Measurements from ENCODE around the gene CDH4.
A peak's percentile ranks its signal among the peaks of the same experiment; 100 is the strongest.

CDH4 gene

GRCh38 chr20:61580958-61581824, 329.1 kb downstream of the CDH4 start:
- WGBS, 2 experiments (ENCODE audit: insufficient coverage in 2 of 2): 89 to 90% methylated on average over 14 to 16 of the region's 16 CpGs
- no peaks in the 10 kb centered on the region for H3K9me3 ChIP-seq (ENCODE audit: control insufficient read depth, low read length)
- H3K4me1 ChIP-seq (ENCODE audit: control insufficient read depth, insufficient read depth, low read length, poor library complexity, severe bottlenecking): no peaks in the 10 kb centered on the region

GRCh38 chr20:61581825-61582188, 329.7 kb downstream of the CDH4 start:
- Histone ChIP-seq H3K4me1 (ENCODE audit: control insufficient read depth, insufficient read depth, low read length, poor library complexity, severe bottlenecking) (no peaks in the 10 kb centered on the region), H3K27ac (ENCODE audit: low read depth, low read length, severe bottlenecking) (no peak overlapping the region), H3K36me3 (ENCODE audit: control insufficient read depth, insufficient read depth, low read length) (no peaks in the 10 kb centered on the region), H3K9me3 (ENCODE audit: control insufficient read depth, low read length) (no peaks in the 10 kb centered on the region), H3K4me3 (ENCODE audit: extremely low read depth, insufficient read depth, low read length, poor library complexity, severe bottlenecking) (no peak overlapping the region)
- WGBS, 2 experiments (ENCODE audit: insufficient coverage in 2 of 2): 79 to 88% methylated on average over 13 to 14 of the region's 14 CpGs

More at GRCh38 chr20:61580958-61581824, 329.1 kb downstream of the CDH4 start:
- Histone ChIP-seq H3K4me3 (ENCODE audit: extremely low read depth, insufficient read depth, low read length, poor library complexity, severe bottlenecking) (no peak overlapping the region), H3K36me3 (ENCODE audit: control insufficient read depth, insufficient read depth, low read length) (no peaks in the 10 kb centered on the region), H3K27ac (ENCODE audit: low read depth, low read length, severe bottlenecking) (no peak overlapping the region)

- Histone ChIP-seq H3K9me3 (ENCODE audit: control insufficient read depth, low read length) (no peaks in the 10 kb centered on the region), H3K4me1 (ENCODE audit: control insufficient read depth, insufficient read depth, low read length, poor library complexity, severe bottlenecking) (peaks cover 2% of the 10 kb centered on the region), H3K36me3 (ENCODE audit: control insufficient read depth, insufficient read depth, low read length) (no peaks in the 10 kb centered on the region), H3K4me3 (ENCODE audit: extremely low read depth, insufficient read depth, low read length, poor library complexity, severe bottlenecking) (no peak overlapping the region), H3K27ac (ENCODE audit: low read depth, low read length, severe bottlenecking) (no peak overlapping the region)
- WGBS, 2 experiments (ENCODE audit: insufficient coverage in 2 of 2): 85 to 93% methylated on average over 14 to 15 of the region's 15 CpGs
Measured at GRCh38 chr20:61582196-61582923, 330.3 kb downstream of the CDH4 start.

- H3K9me3 ChIP-seq (ENCODE audit: control insufficient read depth, low read length): no peaks in the 10 kb centered on the region
- H3K27ac ChIP-seq (ENCODE audit: low read depth, low read length, severe bottlenecking): no peak overlapping the region
- no peaks in the 10 kb centered on the region for H3K36me3 ChIP-seq (ENCODE audit: control insufficient read depth, insufficient read depth, low read length)
- H3K4me3 ChIP-seq (ENCODE audit: extremely low read depth, insufficient read depth, low read length, poor library complexity, severe bottlenecking): no peak overlapping the region
- 94 to 97% methylated on average over 5 to 9 of the region's 9 CpGs for WGBS, 2 experiments (ENCODE audit: insufficient coverage in 2 of 2)
- peaks cover 9% of the 10 kb centered on the region for H3K4me1 ChIP-seq (ENCODE audit: control insufficient read depth, insufficient read depth, low read length, poor library complexity, severe bottlenecking)
Measured at GRCh38 chr20:61583356-61583755, 331.3 kb downstream of the CDH4 start.

DNA sequence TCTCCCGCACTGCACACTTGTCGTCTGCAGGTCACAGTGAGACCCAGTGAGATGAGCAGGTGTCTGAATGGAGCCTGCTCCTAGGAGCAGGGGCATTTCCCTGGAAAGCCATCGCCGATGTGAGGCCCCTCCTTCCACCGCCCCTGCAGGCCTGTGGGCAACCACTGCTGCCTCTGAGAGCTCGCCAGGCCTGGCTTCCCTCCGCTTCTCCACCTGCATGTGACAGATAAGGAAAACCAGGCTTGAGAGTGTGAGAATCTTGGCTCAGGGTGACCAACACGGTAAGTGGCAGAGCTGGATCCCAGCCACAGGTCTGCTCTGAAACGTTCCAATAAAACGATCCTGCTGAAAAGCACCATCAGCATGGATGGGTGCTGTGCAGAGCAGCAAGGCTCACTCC, 332.8 kb downstream of the CDH4 start:
- no peak overlapping the region for H3K27ac ChIP-seq (ENCODE audit: low read depth, low read length, severe bottlenecking)
- no peaks in the 10 kb centered on the region for H3K36me3 ChIP-seq (ENCODE audit: control insufficient read depth, insufficient read depth, low read length)
- no peaks in the 10 kb centered on the region for H3K9me3 ChIP-seq (ENCODE audit: control insufficient read depth, low read length)
- H3K4me3 ChIP-seq (ENCODE audit: extremely low read depth, insufficient read depth, low read length, poor library complexity, severe bottlenecking): no peak overlapping the region
- peaks cover 22% of the 10 kb centered on the region for H3K4me1 ChIP-seq (ENCODE audit: control insufficient read depth, insufficient read depth, low read length, poor library complexity, severe bottlenecking)
- 63 to 80% methylated on average over 8 to 10 of the region's 10 CpGs for WGBS, 2 experiments (ENCODE audit: insufficient coverage in 2 of 2)

- H3K9me3 ChIP-seq (ENCODE audit: control insufficient read depth, low read length): no peaks in the 10 kb centered on the region
- H3K27ac ChIP-seq (ENCODE audit: low read depth, low read length, severe bottlenecking): no peak overlapping the region
- H3K4me3 ChIP-seq (ENCODE audit: extremely low read depth, insufficient read depth, low read length, poor library complexity, severe bottlenecking): no peak overlapping the region
- no peaks in the 10 kb centered on the region for H3K36me3 ChIP-seq (ENCODE audit: control insufficient read depth, insufficient read depth, low read length)
- 96 to 97% methylated on average over 2 of the region's 2 CpGs for WGBS, 2 experiments (ENCODE audit: insufficient coverage in 2 of 2)
- peaks cover 30% of the 10 kb centered on the region for H3K4me1 ChIP-seq (ENCODE audit: control insufficient read depth, insufficient read depth, low read length, poor library complexity, severe bottlenecking)
Measured at GRCh38 chr20:61585764-61586163, 333.7 kb downstream of the CDH4 start.

DNA sequence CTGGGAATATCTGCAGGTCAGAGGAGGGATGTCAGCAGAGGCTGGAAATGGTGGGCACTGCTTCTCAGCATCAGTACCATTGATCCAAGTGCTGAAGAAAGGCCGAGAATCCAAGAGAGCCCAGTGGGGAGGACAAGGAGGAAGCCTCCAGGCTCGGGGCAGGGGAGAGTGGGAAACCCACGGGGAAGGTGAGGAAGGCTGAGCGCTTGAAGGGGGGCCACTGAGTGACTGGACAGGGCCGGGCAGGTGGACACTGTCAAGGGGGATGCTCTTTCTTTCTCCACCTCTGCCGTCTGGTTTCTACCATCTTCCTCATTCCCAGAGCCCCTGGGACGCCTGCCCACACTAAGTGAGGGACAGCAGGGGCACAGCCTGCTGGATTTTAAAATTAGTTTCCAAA, 335.0 kb downstream of the CDH4 start:
- Histone ChIP-seq H3K4me3 (ENCODE audit: extremely low read depth, insufficient read depth, low read length, poor library complexity, severe bottlenecking) (no peak overlapping the region), H3K9me3 (ENCODE audit: control insufficient read depth, low read length) (peaks cover 8% of the 10 kb centered on the region), H3K36me3 (ENCODE audit: control insufficient read depth, insufficient read depth, low read length) (no peaks in the 10 kb centered on the region), H3K27ac (ENCODE audit: low read depth, low read length, severe bottlenecking) (no peak overlapping the region), H3K4me1 (ENCODE audit: control insufficient read depth, insufficient read depth, low read length, poor library complexity, severe bottlenecking) (peaks cover 30% of the 10 kb centered on the region)
- WGBS, 2 experiments (ENCODE audit: insufficient coverage in 2 of 2): 91 to 100% methylated on average over 6 to 7 of the region's 7 CpGs

DNA sequence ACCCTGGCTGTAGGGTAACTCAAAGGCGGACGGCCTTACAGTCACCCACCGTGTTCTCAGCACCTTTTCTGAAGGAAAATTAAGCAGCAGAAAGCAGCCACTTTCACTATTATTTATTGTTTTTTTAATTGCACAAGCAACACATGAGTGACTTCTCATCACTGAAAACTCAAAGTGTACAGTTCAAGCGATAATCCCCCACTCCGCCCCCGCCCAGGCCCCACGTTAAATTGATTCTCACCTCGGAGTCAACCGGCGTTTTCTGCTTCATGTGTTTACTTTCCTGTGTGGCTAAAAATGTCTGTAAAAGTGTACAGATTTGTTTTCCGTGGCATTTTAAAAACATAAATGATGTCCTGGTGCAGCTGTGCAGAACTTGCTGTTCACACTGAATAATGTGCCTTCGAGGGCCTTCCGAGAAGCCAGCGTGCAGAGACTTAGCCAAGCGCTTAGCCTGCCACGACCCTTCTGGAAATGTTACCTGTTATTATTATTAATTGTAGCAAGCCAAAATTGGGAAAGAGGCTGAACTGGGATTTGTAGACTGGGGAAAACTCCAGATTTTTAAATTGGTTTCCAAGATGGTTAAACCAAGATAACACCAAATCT, 335.7 kb downstream of the CDH4 start:
- peaks cover 30% of the 10 kb centered on the region for H3K4me1 ChIP-seq (ENCODE audit: control insufficient read depth, insufficient read depth, low read length, poor library complexity, severe bottlenecking)
- WGBS, 2 experiments (ENCODE audit: insufficient coverage in 2 of 2): 92 to 94% methylated on average over 13 of the region's 16 CpGs
- H3K27ac ChIP-seq (ENCODE audit: low read depth, low read length, severe bottlenecking): peak overlapping the region; percentile 81
- H3K9me3 ChIP-seq (ENCODE audit: control insufficient read depth, low read length): peaks cover 14% of the 10 kb centered on the region
- H3K36me3 ChIP-seq (ENCODE audit: control insufficient read depth, insufficient read depth, low read length): no peaks in the 10 kb centered on the region
- no peak overlapping the region for H3K4me3 ChIP-seq (ENCODE audit: extremely low read depth, insufficient read depth, low read length, poor library complexity, severe bottlenecking)

DNA sequence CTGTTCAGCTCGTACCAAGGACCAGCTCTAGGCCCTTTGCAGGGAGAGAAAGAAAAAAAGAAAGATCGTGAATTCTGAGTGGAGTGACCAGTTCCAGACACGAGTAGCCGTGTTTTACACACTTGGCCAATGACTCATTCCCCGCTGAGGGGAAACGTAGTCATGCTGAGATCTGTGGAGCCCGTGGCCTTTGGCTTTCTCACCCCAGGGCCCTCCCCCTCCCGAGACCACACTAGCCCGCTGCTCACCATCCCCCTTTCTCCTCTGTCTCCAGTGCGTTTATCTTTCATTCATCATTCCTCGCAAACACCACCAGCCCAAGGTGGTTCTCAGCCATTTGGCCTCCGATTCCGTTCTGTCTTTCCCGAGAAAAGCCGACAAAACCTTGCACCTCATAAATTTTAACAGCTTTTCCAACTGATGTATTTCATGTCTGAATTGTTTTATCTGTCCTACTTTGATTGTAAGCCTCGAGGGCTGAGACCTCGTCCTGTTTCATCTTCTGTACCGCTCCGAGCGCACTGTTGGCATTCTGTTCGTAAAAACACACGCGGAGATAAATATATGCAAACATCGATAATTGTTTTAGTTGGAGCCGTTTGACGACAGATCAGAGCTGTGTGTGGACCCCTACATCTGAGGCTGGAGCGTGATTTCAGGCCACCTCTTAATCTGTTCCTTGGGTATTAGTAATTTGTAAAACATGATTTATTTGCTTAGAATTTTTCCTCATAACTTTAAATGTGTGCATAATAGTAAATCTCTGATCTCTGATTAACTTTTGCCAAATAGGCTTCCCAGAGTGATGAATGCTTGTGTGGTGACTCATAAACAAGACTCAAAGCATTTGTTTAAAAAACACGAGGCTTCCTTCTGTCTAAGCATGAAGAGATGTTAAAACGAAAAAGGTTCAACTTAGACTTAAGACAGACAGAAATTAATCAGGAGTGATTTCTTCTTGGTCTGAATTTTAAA, 336.6 kb downstream of the CDH4 start:
- WGBS, 2 experiments (ENCODE audit: insufficient coverage in 2 of 2): 53% methylated on average over 21 to 26 of the region's 29 CpGs
- no peak overlapping the region for H3K4me3 ChIP-seq (ENCODE audit: extremely low read depth, insufficient read depth, low read length, poor library complexity, severe bottlenecking)
- H3K27ac ChIP-seq (ENCODE audit: low read depth, low read length, severe bottlenecking): peak overlapping the region; percentile 81
- H3K36me3 ChIP-seq (ENCODE audit: control insufficient read depth, insufficient read depth, low read length): no peaks in the 10 kb centered on the region
- peaks cover 22% of the 10 kb centered on the region for H3K9me3 ChIP-seq (ENCODE audit: control insufficient read depth, low read length)
- peaks cover 30% of the 10 kb centered on the region for H3K4me1 ChIP-seq (ENCODE audit: control insufficient read depth, insufficient read depth, low read length, poor library complexity, severe bottlenecking)

- WGBS, 2 experiments (ENCODE audit: insufficient coverage in 2 of 2): 87 to 89% methylated on average over 12 of the region's 12 CpGs
- Histone ChIP-seq H3K4me3 (ENCODE audit: extremely low read depth, insufficient read depth, low read length, poor library complexity, severe bottlenecking) (no peak overlapping the region), H3K4me1 (ENCODE audit: control insufficient read depth, insufficient read depth, low read length, poor library complexity, severe bottlenecking) (peaks cover 30% of the 10 kb centered on the region), H3K27ac (ENCODE audit: low read depth, low read length, severe bottlenecking) (no peak overlapping the region), H3K9me3 (ENCODE audit: control insufficient read depth, low read length) (peaks cover 22% of the 10 kb centered on the region), H3K36me3 (ENCODE audit: control insufficient read depth, insufficient read depth, low read length) (no peaks in the 10 kb centered on the region)
Measured at GRCh38 chr20:61590236-61590635, 338.2 kb downstream of the CDH4 start.

Data from mesodermal cell (in vitro differentiated cells).